Astrocyte (in vitro differentiated cells and primary cell): ENCODE measurements around the gene POLG2. TPM values are rescaled to one million over a fixed set of nuclear protein-coding genes. Genes with fewer than 3 reads are reported as not detected.

Experiments used
- DNase-seq: peaks from one replicate; pipeline ENCODE4 v3.0.0-alpha.2; 2010; ENCODE audit warnings: low read depth
- FAIRE-seq: peaks from 2 replicates; lab custom pipeline; 2011; peaks lifted over from hg19 to GRCh38; lab: Jason Lieb, UNC
- H2AFZ ChIP-seq: 2 replicates; pipeline ENCODE4 v1.6.0; 2012; ENCODE audit warnings: low read depth, low read length, inconsistent platforms
- H3K27ac ChIP-seq: 2 replicates; pipeline ENCODE4 v1.5.1; 2011; ENCODE audit warnings: low read depth, low read length, inconsistent platforms
- H3K27me3 ChIP-seq: 2 replicates; pipeline ENCODE4 v1.6.0; 2011; ENCODE audit warnings: low read length, inconsistent platforms; ENCODE audit not compliant: insufficient read depth
- H3K36me3 ChIP-seq: 2 replicates; pipeline ENCODE4 v1.5.1; 2011; ENCODE audit warnings: low read length, inconsistent platforms; ENCODE audit not compliant: insufficient read depth
- H3K4me1 ChIP-seq: 2 replicates; pipeline ENCODE4 v1.5.1; 2011; ENCODE audit warnings: low read length, inconsistent platforms; ENCODE audit not compliant: insufficient read depth
- H3K4me2 ChIP-seq: 2 replicates; pipeline ENCODE4 v1.6.0; 2012; ENCODE audit warnings: low read length, inconsistent platforms
- H3K4me3 ChIP-seq: 2 replicates; pipeline ENCODE4 v1.5.1; 2011; ENCODE audit warnings: low read depth, mild to moderate bottlenecking, low read length, inconsistent platforms; ENCODE audit not compliant: insufficient read depth
- H3K79me2 ChIP-seq: 2 replicates; pipeline ENCODE4 v1.6.0; 2012; ENCODE audit warnings: mild to moderate bottlenecking, low read length, inconsistent platforms; ENCODE audit not compliant: insufficient read depth
- H3K9ac ChIP-seq: 2 replicates; pipeline ENCODE4 v1.6.0; 2012; ENCODE audit warnings: mild to moderate bottlenecking, low read length, inconsistent platforms
- H3K9me3 ChIP-seq: 2 replicates; pipeline ENCODE4 v1.5.1; 2012; ENCODE audit warnings: low read depth, mild to moderate bottlenecking, low read length, inconsistent platforms; ENCODE audit not compliant: insufficient read depth
- H4K20me1 ChIP-seq: 2 replicates; pipeline ENCODE4 v1.6.0; 2012; ENCODE audit warnings: low read length, inconsistent platforms; ENCODE audit not compliant: insufficient read depth
- H3K27ac Mint-ChIP-seq: one replicate; pipeline ENCODE4 v1.8.0; 2021; ENCODE audit warnings: mild to moderate bottlenecking, mixed read lengths; ENCODE audit not compliant: unreplicated experiment
- H3K27me3 Mint-ChIP-seq: one replicate; pipeline ENCODE4 v1.8.0; 2021; ENCODE audit warnings: low read depth, mixed read lengths; ENCODE audit not compliant: unreplicated experiment
- H3K36me3 Mint-ChIP-seq: one replicate; pipeline ENCODE4 v1.8.0; 2021; ENCODE audit warnings: low read depth, mixed read lengths; ENCODE audit not compliant: unreplicated experiment
- H3K4me1 Mint-ChIP-seq: one replicate; pipeline ENCODE4 v1.8.0; 2021; ENCODE audit warnings: low read depth, mixed read lengths; ENCODE audit not compliant: unreplicated experiment
- H3K4me3 Mint-ChIP-seq: one replicate; pipeline ENCODE4 v1.8.0; 2021; ENCODE audit warnings: mild to moderate bottlenecking, moderate library complexity, mixed read lengths; ENCODE audit not compliant: unreplicated experiment
- H3K9me3 Mint-ChIP-seq: one replicate; pipeline ENCODE4 v1.8.0; 2021; ENCODE audit warnings: mild to moderate bottlenecking, mixed read lengths; ENCODE audit not compliant: unreplicated experiment
- CTCF ChIP-seq: IDR thresholded peaks from 2 replicates; pipeline ENCODE4 v1.5.1; 2011; ENCODE audit warnings: low read depth, mild to moderate bottlenecking, inconsistent platforms, low read length, moderate library complexity; ENCODE audit not compliant: insufficient read depth
- EZH2 ChIP-seq: IDR thresholded peaks from 2 replicates; pipeline ENCODE4 v1.6.1; 2012; ENCODE audit warnings: mild to moderate bottlenecking, low read length, inconsistent platforms; ENCODE audit not compliant: insufficient read depth
- total RNA-seq: library from RNA; stranded (reverse); gene quantifications from 2 replicates; pipeline ENCODE4 v1.2.1, GENCODE V29; 2021

The POLG2 gene
- total RNA-seq, 1 donor from 2014 or later = 16.2 TPM

GRCh38 chr17:64540118-64540776 is 43.4 kb upstream of the POLG2 start:
- Mint-ChIP-seq H3K9me3 (no peaks in the 10 kb centered on the region), H3K4me3 (no peak overlapping the region), H3K36me3 (peaks cover 18% of the 10 kb centered on the region), H3K27ac (no peak overlapping the region), H3K27me3 (no peaks in the 10 kb centered on the region), H3K4me1 (peaks cover 15% of the 10 kb centered on the region)
- Histone ChIP-seq H3K27ac (no peak overlapping the region), H3K36me3 (peaks cover 68% of the 10 kb centered on the region), H3K9me3 (no peaks in the 10 kb centered on the region), H3K9ac (no peak overlapping the region), H3K27me3 (no peaks in the 10 kb centered on the region), H4K20me1 (peaks cover 37% of the 10 kb centered on the region), H3K4me1 (no peaks in the 10 kb centered on the region), H3K4me2 (no peak overlapping the region), H3K79me2 (peaks cover 12% of the 10 kb centered on the region), H2AFZ (no peak overlapping the region), H3K4me3 (no peak overlapping the region)
- DNase-seq (no peak), FAIRE-seq (no peak)
- TF ChIP-seq CTCF (no peak), EZH2 (no peak)

- Histone ChIP-seq H3K36me3 (peaks cover 72% of the 10 kb centered on the region), H3K27me3 (no peaks in the 10 kb centered on the region), H4K20me1 (peaks cover 46% of the 10 kb centered on the region), H3K4me3 (no peak overlapping the region), H2AFZ (no peak overlapping the region), H3K9me3 (no peaks in the 10 kb centered on the region), H3K9ac (no peak overlapping the region), H3K27ac (no peak overlapping the region), H3K4me2 (no peak overlapping the region), H3K79me2 (peaks cover 6% of the 10 kb centered on the region), H3K4me1 (no peaks in the 10 kb centered on the region)
- Mint-ChIP-seq H3K27ac (no peak overlapping the region), H3K9me3 (no peaks in the 10 kb centered on the region), H3K4me3 (no peak overlapping the region), H3K4me1 (peaks cover 11% of the 10 kb centered on the region), H3K36me3 (peaks cover 23% of the 10 kb centered on the region), H3K27me3 (no peaks in the 10 kb centered on the region)
- FAIRE-seq (no peak), DNase-seq (no peak)
- no peak for TF ChIP-seq EZH2
- no peak for TF ChIP-seq CTCF
Measured at GRCh38 chr17:64538508-64539130, 41.8 kb upstream of the POLG2 start.

- Mint-ChIP-seq H3K4me1 (peaks cover 14% of the 10 kb centered on the region), H3K27ac (no peak overlapping the region), H3K4me3 (no peak overlapping the region), H3K27me3 (no peaks in the 10 kb centered on the region), H3K36me3 (peaks cover 23% of the 10 kb centered on the region), H3K9me3 (no peaks in the 10 kb centered on the region)
- Histone ChIP-seq H3K4me3 (no peak overlapping the region), H3K27me3 (no peaks in the 10 kb centered on the region), H4K20me1 (peaks cover 46% of the 10 kb centered on the region), H3K4me2 (no peak overlapping the region), H3K79me2 (peaks cover 2% of the 10 kb centered on the region), H3K9ac (no peak overlapping the region), H3K4me1 (no peaks in the 10 kb centered on the region), H3K27ac (no peak overlapping the region), H2AFZ (no peak overlapping the region), H3K9me3 (no peaks in the 10 kb centered on the region), H3K36me3 (peaks cover 77% of the 10 kb centered on the region)
- no peak for FAIRE-seq
- DNase-seq = no peak
- no peak for TF ChIP-seq CTCF
- TF ChIP-seq EZH2 = no peak
Measured at GRCh38 chr17:64537488-64537887, 40.6 kb upstream of the POLG2 start.
